AG09309 (cell line): Measurements from ENCODE around the gene AGPAT2.

Experiments used
- DNase-seq: peaks from one replicate; pipeline ENCODE4 v3.0.0-alpha.2; 2010; ENCODE audit warnings: low read depth
- H3K4me3 ChIP-seq: 2 replicates; pipeline ENCODE4 v1.5.1; 2011; ENCODE audit warnings: mild to moderate bottlenecking, low read depth, low read length, moderate library complexity; ENCODE audit not compliant: control insufficient read depth
- CTCF ChIP-seq: IDR thresholded peaks from 2 replicates; pipeline ENCODE4 v1.5.1; 2011; ENCODE audit warnings: mild to moderate bottlenecking, low read depth, low read length, inconsistent platforms; ENCODE audit not compliant: insufficient read depth, control insufficient read depth; ENCODE audit errors: missing control alignments

The AGPAT2 gene

GRCh38 chr9:136661641-136662325 is 25.5 kb downstream of the AGPAT2 start:
- DNase-seq: no peak
- H3K4me3 ChIP-seq: no peak overlapping the region
- no peak for TF ChIP-seq CTCF

GRCh38 chr9:136660971-136661550 is 26.2 kb downstream of the AGPAT2 start:
- no peak overlapping the region for H3K4me3 ChIP-seq
- DNase-seq: no peak
- TF ChIP-seq CTCF: no peak

- TF ChIP-seq CTCF: no peak
- DNase-seq: no peak
- no peak overlapping the region for H3K4me3 ChIP-seq
Measured at GRCh38 chr9:136659861-136660784, 27.1 kb downstream of the AGPAT2 start.

- TF ChIP-seq CTCF: no peak
- no peak overlapping the region for H3K4me3 ChIP-seq
- DNase-seq: no peak
Measured at GRCh38 chr9:136658849-136659535, 28.3 kb downstream of the AGPAT2 start.

- DNase-seq: no peak
- no peak for TF ChIP-seq CTCF
- no peak overlapping the region for H3K4me3 ChIP-seq
Measured at GRCh38 chr9:136657974-136658848, 29.0 kb downstream of the AGPAT2 start.
